ENCODE data around the gene INO80. TPM values are rescaled to one million over a fixed set of nuclear protein-coding genes. Genes with fewer than 3 reads are reported as not detected.

The INO80 gene
- total RNA-seq, 6 experiments from 2014 or later: 18.3 to 23.6 (median 19.4) TPM

DNA sequence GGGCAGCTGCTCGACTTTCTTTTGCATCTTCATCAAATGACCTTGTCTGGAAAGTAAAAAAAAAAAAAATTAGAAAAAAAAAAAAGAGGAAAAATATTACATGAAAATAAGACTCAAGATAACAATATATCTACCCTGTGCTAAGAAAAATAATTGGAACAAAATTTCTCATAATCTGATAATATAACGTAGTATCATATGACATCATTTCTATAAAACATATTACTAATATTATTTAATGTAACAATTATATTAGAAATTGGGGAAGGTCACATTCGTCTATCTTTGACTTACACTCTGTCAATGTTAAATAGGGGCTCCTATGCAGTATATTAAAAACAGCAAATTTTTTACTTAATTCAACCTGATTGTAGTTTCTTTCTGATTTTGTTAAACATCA is 44.1 kb downstream of the INO80 start:
- H3K27me3 Mint-ChIP-seq (ENCODE audit: insufficient read depth): no peaks in the 10 kb centered on the region
- DNase-seq: no peak

DNA sequence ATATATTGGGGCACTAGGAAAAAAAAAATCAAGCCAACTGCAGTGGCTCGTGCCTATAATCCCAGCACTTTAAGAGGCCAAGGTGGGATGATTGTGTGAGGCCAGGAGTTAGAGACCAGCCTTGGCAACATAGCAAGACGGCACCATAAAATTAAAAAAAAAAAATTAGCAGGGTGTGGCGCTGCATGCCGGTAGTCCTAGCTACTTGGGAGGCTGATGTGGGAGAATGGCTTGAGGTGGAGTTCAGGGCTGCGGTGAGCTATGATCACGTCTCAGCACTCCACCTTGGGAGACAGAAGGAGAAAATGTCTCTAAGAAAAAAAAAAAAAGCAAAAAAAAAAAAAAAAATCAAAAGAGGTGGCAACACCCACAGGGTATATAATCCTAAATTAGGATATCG is 49.6 kb downstream of the INO80 start:
- Mint-ChIP-seq H3K4me1 (ENCODE audit: low read depth) (no peaks in the 10 kb centered on the region), H3K36me3 (ENCODE audit: low read depth) (peaks cover 62% of the 10 kb centered on the region), H3K9me3 (peaks cover 16% of the 10 kb centered on the region), H3K27me3 (ENCODE audit: insufficient read depth) (no peaks in the 10 kb centered on the region), H3K4me3 (no peak overlapping the region), H3K27ac (no peak overlapping the region)
- no peak for DNase-seq
- TF ChIP-seq CTCF (IDR thresholded peaks at IDR 0.05): no peak

More for the DNA sequence above, 44.1 kb downstream of the INO80 start:
- no peak for TF ChIP-seq CTCF (IDR thresholded peaks at IDR 0.05)
- H3K4me1 Mint-ChIP-seq (ENCODE audit: low read depth): no peaks in the 10 kb centered on the region
- peaks cover 45% of the 10 kb centered on the region for H3K36me3 Mint-ChIP-seq (ENCODE audit: low read depth)
- no peak overlapping the region for H3K27ac Mint-ChIP-seq
- no peak overlapping the region for H3K4me3 Mint-ChIP-seq
- no peaks in the 10 kb centered on the region for H3K9me3 Mint-ChIP-seq

DNA sequence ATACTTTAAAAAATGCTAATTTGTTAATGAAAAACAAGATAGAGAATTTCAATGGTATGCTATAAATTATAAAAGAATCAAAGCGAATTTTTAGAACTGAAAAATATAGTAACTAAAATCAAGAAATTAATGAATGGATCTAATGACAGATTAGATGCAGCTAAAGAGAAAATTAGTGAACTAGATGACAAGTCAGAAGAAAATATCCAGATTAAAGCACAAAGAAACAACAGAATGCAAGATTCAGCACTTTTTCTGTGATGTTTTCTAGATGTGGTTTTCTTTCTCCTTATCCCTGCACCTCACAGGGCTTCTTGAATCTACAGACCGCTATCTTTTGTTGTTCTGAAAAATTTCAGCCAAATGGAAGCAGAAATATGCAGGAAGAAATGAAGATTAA is 54.4 kb downstream of the INO80 start:
- Mint-ChIP-seq H3K9me3 (peaks cover 27% of the 10 kb centered on the region), H3K4me3 (no peak overlapping the region), H3K27me3 (ENCODE audit: insufficient read depth) (no peaks in the 10 kb centered on the region; the same call in 1 of the 2 replicates), H3K4me1 (ENCODE audit: low read depth) (no peaks in the 10 kb centered on the region), H3K27ac (no peak overlapping the region), H3K36me3 (ENCODE audit: low read depth) (peaks cover 64% of the 10 kb centered on the region)
- DNase-seq: no peak
- TF ChIP-seq CTCF (IDR thresholded peaks at IDR 0.05): no peak

DNA sequence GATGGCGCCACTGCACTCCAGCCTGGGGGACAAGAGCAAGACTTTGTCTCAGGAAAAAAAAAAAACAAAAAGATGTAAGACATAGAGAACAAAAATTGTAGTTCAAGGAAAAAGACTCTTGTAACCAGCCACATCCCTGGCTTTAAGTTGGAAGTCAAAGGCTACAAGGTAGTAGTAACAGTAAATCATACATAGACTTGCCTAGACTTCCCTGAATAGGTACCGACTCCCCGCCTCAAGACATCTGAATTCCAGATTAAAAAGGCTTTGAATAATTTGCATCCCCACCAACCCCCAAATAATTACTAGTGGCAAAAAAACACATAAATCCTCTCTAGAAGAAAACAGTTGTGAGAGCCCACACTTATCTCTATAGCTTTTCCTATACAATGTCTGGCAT is 55.6 kb downstream of the INO80 start:
- H3K27me3 Mint-ChIP-seq (ENCODE audit: insufficient read depth): peaks cover 1% of the 10 kb centered on the region
- no peak for DNase-seq
- TF ChIP-seq CTCF (IDR thresholded peaks at IDR 0.05): no peak
- H3K27ac Mint-ChIP-seq: no peak overlapping the region
- peaks cover 72% of the 10 kb centered on the region for H3K36me3 Mint-ChIP-seq (ENCODE audit: low read depth)
- H3K4me3 Mint-ChIP-seq: no peak overlapping the region
- peaks cover 27% of the 10 kb centered on the region for H3K9me3 Mint-ChIP-seq
- H3K4me1 Mint-ChIP-seq (ENCODE audit: low read depth): no peaks in the 10 kb centered on the region

GRCh38 chr15:41056810-41057209 is 59.3 kb downstream of the INO80 start:
- H3K4me1 Mint-ChIP-seq (ENCODE audit: low read depth): no peaks in the 10 kb centered on the region
- H3K4me3 Mint-ChIP-seq: no peak overlapping the region
- H3K9me3 Mint-ChIP-seq: peaks cover 14% of the 10 kb centered on the region
- H3K27ac Mint-ChIP-seq: peak overlapping the region; percentile 29; the same call in 1 of the 2 replicates
- no peak for TF ChIP-seq CTCF (IDR thresholded peaks at IDR 0.05)
- H3K27me3 Mint-ChIP-seq (ENCODE audit: insufficient read depth): peaks cover 1% of the 10 kb centered on the region
- DNase-seq: no peak
- H3K36me3 Mint-ChIP-seq (ENCODE audit: low read depth): peaks cover 56% of the 10 kb centered on the region

- Mint-ChIP-seq H3K27me3 (ENCODE audit: insufficient read depth) (peaks cover 1% of the 10 kb centered on the region), H3K9me3 (peaks cover 7% of the 10 kb centered on the region), H3K36me3 (ENCODE audit: low read depth) (peaks cover 56% of the 10 kb centered on the region), H3K27ac (no peak overlapping the region), H3K4me3 (no peak overlapping the region), H3K4me1 (ENCODE audit: low read depth) (no peaks in the 10 kb centered on the region)
- TF ChIP-seq CTCF (IDR thresholded peaks at IDR 0.05): no peak
- no peak for DNase-seq
These were observed 60.4 kb downstream of the INO80 start for GRCh38 chr15:41055706-41056105.
